ENCODE results near the gene ZNF579.
A peak's percentile ranks its signal among the peaks of the same experiment; 100 is the strongest.

Gene ZNF579

GRCh38 chr19:55580628-55581144 is at the start of gene ZNF579:
Gene ZNF579 (minus strand): TSS chr19:55580848. CDS start chr19:55579639, 1,209 bp downstream.
- DNase-seq: peak; percentile 36

- no peak for DNase-seq
These were observed 45.7 kb upstream of the ZNF579 start for GRCh38 chr19:55626350-55626749.

- DNase-seq: no peak
These were observed 44.3 kb upstream of the ZNF579 start for GRCh38 chr19:55625004-55625326.

- peak; percentile 82 for DNase-seq
These were observed 43.7 kb upstream of the ZNF579 start, which contains the start of gene ZNF784 for GRCh38 chr19:55624109-55625003. Gene ZNF784 (minus strand): TSS chr19:55624566. CDS start chr19:55624561, 5 bp downstream.

- DNase-seq: no peak
These were observed 42.9 kb upstream of the ZNF579 start for GRCh38 chr19:55623561-55623960.

- no peak for DNase-seq
These were observed 42.5 kb upstream of the ZNF579 start for GRCh38 chr19:55623130-55623529.

- DNase-seq: no peak
These were observed 41.8 kb upstream of the ZNF579 start for GRCh38 chr19:55622242-55622969.

- no peak for DNase-seq
These were observed 41.1 kb upstream of the ZNF579 start for GRCh38 chr19:55621673-55622231.

GRCh38 chr19:55621205-55621672 is 40.6 kb upstream of the ZNF579 start:
- DNase-seq: no peak

- DNase-seq: no peak
These were observed 40.0 kb upstream of the ZNF579 start for GRCh38 chr19:55620410-55621204.

GRCh38 chr19:55619286-55619685 is 38.6 kb upstream of the ZNF579 start:
- no peak for DNase-seq

GRCh38 chr19:55618426-55618825 is 37.8 kb upstream of the ZNF579 start:
- no peak for DNase-seq

- no peak for DNase-seq
These were observed 36.8 kb upstream of the ZNF579 start for GRCh38 chr19:55617426-55617825.

GRCh38 chr19:55616395-55616875 is 35.8 kb upstream of the ZNF579 start:
- no peak for DNase-seq

GRCh38 chr19:55615543-55616394 is 35.1 kb upstream of the ZNF579 start:
- no peak for DNase-seq

GRCh38 chr19:55614711-55615542 is 34.3 kb upstream of the ZNF579 start:
- DNase-seq: no peak

- no peak for DNase-seq
These were observed 33.5 kb upstream of the ZNF579 start for GRCh38 chr19:55613930-55614710.

- no peak for DNase-seq
These were observed 32.7 kb upstream of the ZNF579 start for GRCh38 chr19:55613396-55613795.

GRCh38 chr19:55611983-55612645 is 31.5 kb upstream of the ZNF579 start:
- DNase-seq: no peak
